Neuronal stem cell (in vitro differentiated cells): ENCODE results near the gene RPL10.
A peak's percentile ranks its signal among the peaks of the same experiment; 100 is the strongest.
"Not testable (repeated sequence)": the region's sequence is repeated elsewhere in the genome, so short reads cannot be mapped to it uniquely, and the experiment has no call there.

Experiments
- DNase-seq: peaks from one replicate; pipeline ENCODE4 v3.0.0-alpha.2; 2013; ENCODE audit warnings: low spot score
- H2AFZ ChIP-seq: one replicate; pipeline ENCODE4 v1.6.1; 2013; ENCODE audit warnings: mild to moderate bottlenecking, low read length, inconsistent platforms
- H2AK5ac ChIP-seq: 2 replicates; pipeline ENCODE4 v1.6.1; 2013; ENCODE audit warnings: low read depth, mild to moderate bottlenecking, inconsistent platforms, low read length, moderate library complexity, mixed read lengths
- H2BK120ac ChIP-seq: 2 replicates; pipeline ENCODE4 v1.6.1; 2013; ENCODE audit warnings: low read depth, mild to moderate bottlenecking, inconsistent platforms, low read length, moderate library complexity, mixed read lengths
- H2BK12ac ChIP-seq: one replicate; pipeline ENCODE4 v1.6.1; 2013; ENCODE audit warnings: low read length, inconsistent platforms
- H2BK15ac ChIP-seq: 2 replicates; pipeline ENCODE4 v1.6.1; 2013; ENCODE audit warnings: mild to moderate bottlenecking, low read length, inconsistent platforms, mixed read lengths
- H2BK5ac ChIP-seq: one replicate; pipeline ENCODE4 v1.6.1; 2013; ENCODE audit warnings: inconsistent platforms, mild to moderate bottlenecking, low read length, moderate library complexity
- H3K14ac ChIP-seq: one replicate; pipeline ENCODE4 v1.6.1; 2013; ENCODE audit warnings: low read length, inconsistent platforms
- H3K18ac ChIP-seq: 2 replicates; pipeline ENCODE4 v1.6.1; 2013; ENCODE audit warnings: low read length, inconsistent platforms
- H3K23ac ChIP-seq: 2 replicates; pipeline ENCODE4 v1.6.1; 2013; ENCODE audit warnings: low read depth, mild to moderate bottlenecking, mixed read lengths, low read length, inconsistent platforms; ENCODE audit not compliant: poor library complexity
- H3K27ac ChIP-seq: replicated peaks from 3 replicates; pipeline ENCODE4 v1.5.1; 2013; ENCODE audit warnings: low read length, inconsistent platforms
- H3K27me3 ChIP-seq, 3 experiments: 2 replicates each; pipeline ENCODE4 v1.6.1; 2013; ENCODE audit warnings: low read length in 3 of 3, mild to moderate bottlenecking in 2 of 3, inconsistent platforms in 1 of 3, low read depth in 1 of 3, mixed read lengths in 1 of 3, moderate library complexity in 1 of 3; ENCODE audit not compliant: control insufficient read depth in 3 of 3, insufficient read depth in 3 of 3
- H3K36me3 ChIP-seq, 2 donors: replicated peaks in 1 of 2; 2 replicates each; pipeline ENCODE4 v1.6.1; 2013; ENCODE audit warnings: low read length in 2 of 2; ENCODE audit not compliant: control insufficient read depth in 2 of 2, insufficient read depth in 2 of 2
- H3K4ac ChIP-seq: 2 replicates; pipeline ENCODE4 v1.6.1; 2013; ENCODE audit warnings: inconsistent platforms, mild to moderate bottlenecking, low read length, moderate library complexity
- H3K4me1 ChIP-seq, 2 donors: 1 replicate in 1 of 2; 2 replicates in 1 of 2; pipeline ENCODE4 v1.6.1; 2013; ENCODE audit warnings: low read length in 2 of 2, low read depth in 1 of 2; ENCODE audit not compliant: control insufficient read depth in 2 of 2, insufficient read depth in 1 of 2
- H3K4me2 ChIP-seq: one replicate; pipeline ENCODE4 v1.6.1; 2013; ENCODE audit warnings: mild to moderate bottlenecking, low read length, inconsistent platforms; ENCODE audit not compliant: insufficient read depth, poor library complexity, severe bottlenecking
- H3K4me3 ChIP-seq, 2 donors: 2 replicates each; pipeline ENCODE4 v1.5.1; 2013; ENCODE audit warnings: low read length in 2 of 2, mild to moderate bottlenecking in 2 of 2, inconsistent platforms in 1 of 2, moderate library complexity in 1 of 2
- H3K79me1 ChIP-seq: one replicate; pipeline ENCODE4 v1.6.1; 2013; ENCODE audit warnings: low read depth, mild to moderate bottlenecking, inconsistent platforms, low read length, moderate library complexity
- H3K9ac ChIP-seq: one replicate; pipeline ENCODE4 v1.6.1; 2013; ENCODE audit warnings: mild to moderate bottlenecking, low read depth, low read length, inconsistent platforms; ENCODE audit not compliant: poor library complexity
- H3K9me3 ChIP-seq, 2 donors: replicated peaks in 1 of 2; 2 replicates each; pipeline versions ENCODE3 to v1.6.1; 2013; ENCODE audit warnings: low read length in 2 of 2, mild to moderate bottlenecking in 2 of 2, inconsistent platforms in 1 of 2, low read depth in 1 of 2, mixed read lengths in 1 of 2, moderate library complexity in 1 of 2; ENCODE audit not compliant: control insufficient read depth in 2 of 2, insufficient read depth in 1 of 2
- H4K8ac ChIP-seq: one replicate; pipeline ENCODE4 v1.6.1; 2013; ENCODE audit warnings: low read depth, mild to moderate bottlenecking, inconsistent platforms, low read length, moderate library complexity
- H4K91ac ChIP-seq: one replicate; pipeline ENCODE4 v1.6.1; 2013; ENCODE audit warnings: low read length, low read depth, mild to moderate bottlenecking, inconsistent platforms; ENCODE audit not compliant: poor library complexity
- WGBS, 2 donors: extraction: QIAGEN DNeasy Blood & Tissue Kit; methylation state at CpG; one replicate each; pipeline ENCODE4 v1.1.7; 2013; ENCODE audit warnings: missing lambda C conversion rate in 2 of 2, mixed read lengths in 1 of 2; ENCODE audit not compliant: insufficient read length in 2 of 2, insufficient replicate concordance in 1 of 2; ENCODE audit errors: extremely low coverage in 2 of 2; 5-methylcytosine and 5-hydroxymethylcytosine counted together

Gene RPL10

DNA sequence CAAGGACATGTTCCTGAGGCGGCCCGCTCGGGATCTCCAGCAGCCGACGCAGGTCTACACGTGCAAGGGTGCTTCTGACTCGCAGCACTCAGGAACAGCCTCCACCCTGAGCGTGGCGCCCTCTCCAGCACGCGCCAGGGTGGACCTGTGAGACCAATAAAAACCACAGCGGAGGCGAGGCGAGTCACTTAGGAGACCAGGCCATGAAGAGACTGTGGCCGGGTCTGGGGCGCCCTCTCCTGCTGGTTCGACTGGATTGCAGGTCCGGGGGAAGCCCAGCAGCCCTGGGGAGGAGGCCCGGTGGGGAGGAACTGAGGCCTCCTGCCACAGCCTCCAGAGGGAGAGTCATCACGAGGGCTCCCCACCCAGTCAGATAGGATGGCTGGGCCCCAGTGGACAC is 10.1 kb upstream of the RPL10 start:
- H2BK120ac ChIP-seq, H3K4me2 ChIP-seq, H3K79me1 ChIP-seq, H2AK5ac ChIP-seq, H3K4me3 ChIP-seq, H3K27ac ChIP-seq, H3K23ac ChIP-seq, H3K36me3 ChIP-seq, H4K8ac ChIP-seq, H2BK5ac ChIP-seq, H4K91ac ChIP-seq, H3K9me3 ChIP-seq, H3K9ac ChIP-seq, H2BK15ac ChIP-seq, DNase-seq, H3K4ac ChIP-seq, H3K4me1 ChIP-seq, H2BK12ac ChIP-seq, H2AFZ ChIP-seq, H3K18ac ChIP-seq, H3K27me3 ChIP-seq, H3K14ac ChIP-seq: not testable (repeated sequence)
- no CpG with 5 or more reads among the region's 20 CpGs for WGBS, 2 donors

DNA sequence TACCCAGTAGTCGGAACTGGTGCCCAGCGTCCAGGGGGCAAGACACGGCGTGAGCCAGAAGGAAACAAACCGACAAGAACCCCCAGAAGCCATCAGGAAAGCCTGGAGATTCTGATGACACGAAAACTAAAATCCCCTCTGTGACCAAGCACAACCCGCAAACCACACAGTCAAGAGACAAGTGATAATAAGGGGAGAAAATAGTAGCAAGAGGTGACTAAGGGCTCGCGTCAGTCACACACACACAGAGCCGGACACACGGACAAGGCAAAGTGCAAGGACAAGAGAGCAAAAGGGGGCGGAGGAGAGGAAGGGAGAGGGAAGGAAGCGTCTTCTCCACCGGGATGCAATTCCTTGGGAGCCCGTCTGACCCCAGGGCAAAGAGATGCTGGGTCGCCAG is 9.5 kb upstream of the RPL10 start:
- not testable (repeated sequence) for H3K4me3 ChIP-seq, H3K27me3 ChIP-seq, H2BK15ac ChIP-seq, H3K4me1 ChIP-seq, H4K8ac ChIP-seq, H3K18ac ChIP-seq, H3K4ac ChIP-seq, H2BK12ac ChIP-seq, H2BK120ac ChIP-seq, H3K79me1 ChIP-seq, H3K23ac ChIP-seq, H2AK5ac ChIP-seq, H3K27ac ChIP-seq, H4K91ac ChIP-seq, H3K36me3 ChIP-seq, H3K4me2 ChIP-seq, H2AFZ ChIP-seq, H3K14ac ChIP-seq, DNase-seq, H3K9me3 ChIP-seq, H2BK5ac ChIP-seq, H3K9ac ChIP-seq
- no CpG with 5 or more reads among the region's 16 CpGs for WGBS, 2 donors

DNA sequence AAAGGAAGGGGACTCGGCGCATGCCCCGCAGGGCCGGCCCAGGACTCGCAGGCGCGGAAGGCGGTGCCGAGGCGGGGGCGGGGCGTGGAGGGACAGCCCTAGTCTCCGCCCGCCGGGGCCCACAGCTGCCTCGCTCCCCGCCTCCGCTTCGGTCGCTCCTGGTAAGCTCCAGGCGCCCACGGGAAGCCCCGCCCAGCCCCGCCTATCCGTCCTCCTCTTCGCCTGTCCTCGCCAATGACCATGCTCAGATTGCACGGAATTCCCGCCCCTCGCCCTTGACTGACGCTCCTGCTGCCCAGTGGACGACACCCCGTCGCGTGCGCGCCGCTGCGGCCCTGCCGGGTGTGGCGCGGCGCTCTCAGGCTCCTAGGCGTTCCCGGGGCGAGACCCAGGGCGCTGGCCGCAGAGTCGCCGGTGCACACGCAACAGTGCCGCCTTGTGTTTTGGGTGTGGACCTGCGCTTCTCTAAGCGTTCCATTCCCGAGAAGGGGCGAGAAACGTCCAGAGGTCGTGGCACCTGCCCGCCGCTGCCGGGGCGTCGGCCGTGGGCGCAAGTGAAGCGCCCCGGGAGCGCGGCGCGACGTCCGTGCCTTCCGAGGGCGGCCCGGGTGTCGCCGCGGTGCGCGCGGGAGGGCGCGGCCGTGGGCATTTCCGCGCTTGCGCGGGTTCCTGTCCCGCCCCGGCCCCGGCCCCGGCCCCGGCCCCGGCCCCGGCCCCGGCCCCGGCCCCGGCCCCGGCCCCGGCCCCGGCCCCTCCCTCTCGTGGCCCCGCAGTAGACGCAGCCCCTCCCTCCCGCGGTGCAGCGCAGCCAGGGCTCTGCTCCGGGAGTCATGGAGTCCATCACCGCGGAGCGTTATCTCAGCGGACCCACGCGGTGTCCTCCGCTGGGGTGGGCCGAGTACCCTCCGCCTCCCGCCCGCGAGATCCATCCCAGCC is 8.1 kb upstream of the RPL10 start:
- H3K79me1 ChIP-seq, H4K8ac ChIP-seq, H2AK5ac ChIP-seq, H3K9ac ChIP-seq, H2BK12ac ChIP-seq, H2BK5ac ChIP-seq, H3K9me3 ChIP-seq, H2BK120ac ChIP-seq, H3K27ac ChIP-seq, H4K91ac ChIP-seq, H3K36me3 ChIP-seq, H3K27me3 ChIP-seq, H3K14ac ChIP-seq, H3K4me1 ChIP-seq, H3K4me2 ChIP-seq, H2AFZ ChIP-seq, H3K18ac ChIP-seq, H2BK15ac ChIP-seq, H3K23ac ChIP-seq, H3K4ac ChIP-seq, DNase-seq: not testable (repeated sequence)
- no CpG with 5 or more reads among the region's 121 CpGs for WGBS, 2 donors
- peak overlapping the region in 1 of 2 donors; percentile 24 for H3K4me3 ChIP-seq

DNA sequence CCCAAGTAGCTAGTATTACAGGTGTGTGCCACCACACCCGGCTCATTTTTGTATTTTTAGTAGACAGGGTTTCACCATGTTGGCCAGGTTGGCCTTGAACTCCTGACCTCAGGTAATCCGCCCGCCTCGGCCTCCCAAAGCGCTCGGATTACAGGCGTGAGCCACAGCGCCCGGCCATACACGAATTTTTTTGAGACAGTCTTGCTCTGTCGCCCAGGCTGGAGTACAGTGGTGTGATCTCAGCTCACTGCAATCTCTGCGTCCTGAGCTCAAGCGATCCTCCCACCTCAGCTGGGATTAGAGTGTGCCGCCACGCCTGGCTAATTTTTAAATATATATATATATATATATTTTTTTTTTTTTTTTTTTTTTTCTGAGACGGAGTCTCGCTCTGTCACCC is 1.8 kb upstream of the RPL10 start:
- not testable (repeated sequence) for DNase-seq, H3K18ac ChIP-seq, H2AK5ac ChIP-seq, H2BK120ac ChIP-seq, H4K8ac ChIP-seq, H3K23ac ChIP-seq, H2AFZ ChIP-seq, H3K4me2 ChIP-seq, H3K9me3 ChIP-seq, H2BK12ac ChIP-seq, H3K4ac ChIP-seq, H3K79me1 ChIP-seq, H2BK5ac ChIP-seq, H3K27me3 ChIP-seq, H3K27ac ChIP-seq, H3K4me3 ChIP-seq, H4K91ac ChIP-seq, H3K9ac ChIP-seq, H3K14ac ChIP-seq, H3K4me1 ChIP-seq, H2BK15ac ChIP-seq
- WGBS, 2 donors: no CpG with 5 or more reads among the region's 17 CpGs
- peaks cover 18 to 26% of the 10 kb centered on the region in 2 donors for H3K36me3 ChIP-seq
